HG02981 (cell line): ENCODE measurements around the gene CCDC6.
"Not testable (repeated sequence)": the region's sequence is repeated elsewhere in the genome, so short reads cannot be mapped to it uniquely, and the experiment has no call there.

Source experiments
- ATAC-seq: cut with Tn5 transposase; IDR thresholded peaks from one replicate; pipeline ENCODE4 v1.9.1; 2021; ENCODE audit warnings: mild to moderate bottlenecking, moderate library complexity; ENCODE audit not compliant: unreplicated experiment

Gene CCDC6

DNA sequence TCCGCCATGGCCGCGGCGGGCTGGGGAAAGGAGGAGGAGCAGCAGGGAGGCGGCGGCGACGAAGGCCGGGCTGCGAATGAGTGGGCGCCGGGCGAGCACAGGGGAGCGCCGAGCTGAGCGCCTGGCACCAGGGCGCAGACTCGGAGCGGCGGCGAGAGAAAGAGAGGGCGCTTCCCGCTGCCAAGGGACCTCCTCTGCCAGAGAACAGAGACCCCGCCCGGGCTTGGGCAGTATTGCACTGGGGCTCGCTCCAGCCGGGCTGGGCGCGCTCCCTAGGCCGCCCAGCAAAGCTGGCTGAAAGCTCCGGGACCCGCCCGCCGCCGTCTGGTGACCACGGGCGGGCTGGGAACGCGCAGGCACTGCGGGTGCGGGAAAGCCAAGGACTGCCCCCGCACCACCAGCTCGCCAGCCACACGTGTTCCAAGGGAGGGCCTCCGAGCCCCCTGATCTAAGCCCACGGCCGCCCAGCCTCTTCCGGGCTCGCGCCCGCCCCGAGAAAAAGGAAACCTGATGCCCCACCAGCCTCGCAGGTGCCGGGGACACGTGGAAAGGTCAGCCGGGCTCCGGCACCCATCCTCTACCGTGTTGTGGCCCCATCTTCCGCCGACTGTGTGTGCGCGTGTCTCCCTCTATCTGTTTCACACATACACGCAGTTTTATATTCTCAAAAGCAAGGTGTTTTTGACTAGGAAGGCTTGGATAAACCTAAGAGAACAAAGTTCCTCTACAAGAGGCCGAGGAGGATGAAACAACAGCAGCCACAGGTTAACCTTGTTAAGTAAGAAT lies at the start of gene CCDC6:
CCDC6 (minus strand) TSS at position 140 of the 786 bp plus-strand sequence; CDS start at position 8, 132 bp downstream.
- peak; percentile 80 for ATAC-seq

- ATAC-seq, result no peak
Measured at GRCh38 chr10:59954296-59954695, 47.9 kb upstream of the CCDC6 start.

DNA sequence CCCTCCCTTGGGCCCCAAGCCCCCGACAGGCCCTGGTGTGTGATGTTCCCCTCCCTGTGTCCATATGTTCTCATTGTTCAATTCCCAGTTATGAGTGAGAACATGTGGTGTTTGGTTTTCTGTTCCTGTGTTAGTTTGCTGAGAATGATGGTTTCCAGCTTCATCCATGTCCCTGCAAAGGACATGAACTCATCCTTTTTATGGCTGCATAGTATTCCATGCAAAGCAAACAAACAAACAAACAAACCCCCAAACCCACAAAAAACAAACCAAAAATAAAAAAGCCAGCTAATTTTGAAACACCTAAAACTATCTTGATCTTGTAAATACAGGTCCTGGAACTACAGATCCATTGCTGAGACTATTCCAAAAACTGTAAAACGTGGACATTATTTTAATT lies 47.4 kb upstream of the CCDC6 start:
- ATAC-seq, result not testable (repeated sequence)

- ATAC-seq, result no peak
Measured at GRCh38 chr10:59950105-59950504, 43.7 kb upstream of the CCDC6 start.

DNA sequence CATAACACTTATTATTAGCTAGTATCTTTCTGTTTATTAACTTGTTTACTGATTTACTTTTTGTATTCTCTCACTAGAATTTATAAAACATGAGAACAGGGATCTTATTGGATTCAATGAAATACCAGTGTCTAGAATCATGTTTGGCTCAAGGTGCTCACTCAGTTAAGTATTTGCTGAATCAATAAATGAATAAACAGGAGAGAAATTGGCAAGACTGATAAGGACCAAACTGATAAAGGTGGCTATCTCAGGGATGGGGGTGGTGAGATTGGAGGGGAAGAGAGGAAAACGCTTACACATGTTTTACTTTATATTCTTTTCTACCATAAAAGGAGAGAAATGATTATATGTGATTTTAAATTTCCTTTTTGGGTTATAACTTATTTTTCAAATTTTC lies 43.3 kb upstream of the CCDC6 start:
- ATAC-seq, result no peak

DNA sequence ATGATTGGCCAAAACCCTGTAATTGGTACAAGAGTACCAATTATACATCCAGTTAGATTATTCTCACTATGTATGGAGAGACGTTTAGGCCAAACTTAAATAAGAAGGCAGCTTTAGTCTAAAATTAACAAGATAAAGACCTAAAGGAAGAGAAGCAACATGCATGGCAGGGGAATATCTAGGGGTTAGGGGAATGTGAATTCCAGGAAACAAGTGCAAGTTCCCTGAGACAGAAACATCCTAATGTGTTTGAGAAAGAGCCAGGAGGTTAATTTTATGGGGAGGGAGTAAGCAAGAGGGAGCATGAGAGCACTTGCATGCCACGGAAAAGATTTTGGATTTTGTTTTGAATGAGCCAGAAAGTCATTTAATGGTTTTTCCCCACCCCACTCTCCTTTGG lies 39.6 kb upstream of the CCDC6 start:
- ATAC-seq, result no peak

DNA sequence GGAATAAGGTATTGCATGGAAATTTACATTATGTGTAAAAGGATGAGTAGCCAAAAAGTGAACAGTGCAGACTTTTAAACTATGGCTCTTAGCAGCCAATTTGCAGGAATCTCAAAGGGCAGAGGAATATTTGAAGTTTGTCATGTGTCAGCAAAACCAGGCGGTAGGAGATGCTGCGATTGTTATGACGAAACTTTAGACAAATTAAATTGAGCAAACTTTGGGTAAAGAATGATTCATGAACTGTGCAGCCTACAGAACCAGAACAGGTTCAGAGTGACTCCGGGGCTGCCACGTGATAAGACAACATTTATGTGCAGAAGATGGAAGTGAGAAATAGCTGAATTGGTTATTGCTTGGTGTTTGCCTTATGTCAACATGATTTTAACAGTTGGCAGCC lies 39.2 kb upstream of the CCDC6 start:
- ATAC-seq, result no peak

DNA sequence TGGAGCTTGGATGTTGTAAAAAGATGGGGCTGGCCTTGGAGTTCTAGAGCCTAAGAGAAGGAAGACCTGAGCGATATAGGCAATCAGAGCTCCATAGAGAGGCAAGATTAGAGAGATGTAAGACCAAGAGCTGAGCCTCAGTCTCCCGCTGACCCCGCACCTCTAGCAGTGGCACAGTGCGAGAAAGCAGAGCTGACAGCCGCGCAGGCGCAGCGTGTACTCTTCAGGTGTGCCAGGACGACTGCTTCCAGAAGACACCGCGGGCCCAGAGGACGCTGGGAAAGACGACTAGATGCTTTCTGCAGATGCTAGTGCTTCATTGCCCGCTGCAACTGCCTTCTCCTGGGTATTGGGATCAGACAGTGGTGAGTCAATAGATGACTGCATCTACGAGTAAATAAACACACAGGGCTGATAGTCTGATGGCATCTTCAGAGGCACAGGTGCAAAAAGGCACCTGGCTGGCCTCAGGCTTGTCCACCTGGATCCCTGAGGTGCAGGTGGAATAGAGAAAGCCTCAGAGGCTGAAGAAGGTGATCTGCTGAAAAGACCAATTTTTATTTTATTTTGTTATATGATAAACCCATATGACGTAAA lies 38.1 kb upstream of the CCDC6 start:
- no peak for ATAC-seq

DNA sequence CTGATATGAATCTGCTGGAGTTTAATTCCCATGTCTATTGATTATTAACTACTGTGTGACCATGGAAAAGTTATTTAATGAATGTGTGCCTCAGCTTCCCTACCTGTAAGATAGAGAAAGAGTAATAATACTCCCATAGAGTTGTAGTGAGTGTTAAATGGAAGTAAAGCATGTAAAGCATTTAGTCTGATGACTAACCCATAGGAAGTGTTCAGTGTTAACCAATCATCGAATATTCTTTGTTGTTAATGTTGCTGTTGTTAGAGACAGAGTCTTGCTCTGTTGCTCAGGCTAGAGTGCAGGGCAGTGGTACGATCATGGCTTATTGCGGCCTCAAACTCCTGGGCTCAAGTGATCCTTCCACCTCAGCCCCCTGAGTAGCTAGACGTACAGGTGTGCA lies 36.2 kb upstream of the CCDC6 start:
- no peak for ATAC-seq

DNA sequence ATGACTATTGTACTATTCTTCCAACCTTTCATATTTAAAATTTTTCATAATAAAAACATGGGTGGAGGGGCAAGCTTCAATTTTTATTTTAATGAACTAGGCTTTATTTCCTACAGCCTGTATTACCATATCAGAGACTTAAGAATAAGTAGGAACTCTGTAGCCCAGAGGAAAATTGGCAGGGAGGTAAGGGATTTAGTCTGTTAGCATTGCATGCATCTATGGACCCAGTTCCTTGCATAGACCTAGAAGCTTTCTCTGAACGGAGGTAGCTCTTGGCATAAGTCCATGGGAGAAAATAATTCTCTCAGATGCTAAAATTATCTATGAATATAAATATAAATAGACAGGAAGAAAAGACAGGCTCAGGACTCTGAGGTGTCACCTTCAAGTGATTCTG lies 31.4 kb upstream of the CCDC6 start:
- no peak for ATAC-seq

DNA sequence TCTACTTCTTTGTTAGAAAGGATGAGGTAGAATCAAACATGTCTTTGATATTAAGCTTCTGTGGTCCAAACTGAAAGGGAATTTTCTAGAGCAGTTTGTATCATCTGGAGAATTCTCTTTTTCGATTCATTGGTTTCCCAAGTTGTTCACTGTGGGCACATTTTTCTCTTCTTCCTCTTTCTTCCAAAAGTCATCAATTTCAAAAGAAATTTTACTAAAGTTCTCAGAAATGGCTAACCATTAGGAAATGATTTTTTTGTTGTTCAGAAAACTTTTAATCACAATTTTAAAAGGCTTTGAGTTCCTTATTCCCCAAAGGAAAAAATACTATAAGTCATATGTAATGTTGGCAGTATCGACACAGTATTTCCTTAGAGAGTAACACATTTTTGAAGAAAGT lies 28.3 kb upstream of the CCDC6 start:
- no peak for ATAC-seq

GRCh38 chr10:59930788-59931521 lies 24.6 kb upstream of the CCDC6 start:
- not testable (repeated sequence) for ATAC-seq

GRCh38 chr10:59926086-59926485 lies 19.7 kb upstream of the CCDC6 start:
- no peak for ATAC-seq

DNA sequence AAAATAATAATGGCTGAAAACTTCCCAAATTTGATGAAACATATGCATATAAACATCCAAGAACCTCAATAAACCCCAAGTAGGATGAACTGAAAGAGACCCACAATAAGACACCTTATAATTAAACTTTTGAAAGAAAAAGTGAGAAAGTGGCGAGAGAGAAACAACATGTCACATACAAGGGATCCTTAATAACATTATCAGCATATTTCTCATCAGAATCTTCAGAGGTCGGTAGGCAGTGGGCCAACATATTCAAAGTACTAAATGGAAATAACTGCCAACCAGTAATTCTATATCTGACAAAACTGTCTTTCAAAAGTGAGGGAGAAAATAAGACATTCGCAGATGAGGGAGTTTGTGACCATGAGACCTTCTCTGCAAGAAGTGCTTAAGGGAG lies 16.6 kb upstream of the CCDC6 start:
- no peak for ATAC-seq

- no peak for ATAC-seq
Measured at GRCh38 chr10:59917922-59918321, 11.6 kb upstream of the CCDC6 start.

DNA sequence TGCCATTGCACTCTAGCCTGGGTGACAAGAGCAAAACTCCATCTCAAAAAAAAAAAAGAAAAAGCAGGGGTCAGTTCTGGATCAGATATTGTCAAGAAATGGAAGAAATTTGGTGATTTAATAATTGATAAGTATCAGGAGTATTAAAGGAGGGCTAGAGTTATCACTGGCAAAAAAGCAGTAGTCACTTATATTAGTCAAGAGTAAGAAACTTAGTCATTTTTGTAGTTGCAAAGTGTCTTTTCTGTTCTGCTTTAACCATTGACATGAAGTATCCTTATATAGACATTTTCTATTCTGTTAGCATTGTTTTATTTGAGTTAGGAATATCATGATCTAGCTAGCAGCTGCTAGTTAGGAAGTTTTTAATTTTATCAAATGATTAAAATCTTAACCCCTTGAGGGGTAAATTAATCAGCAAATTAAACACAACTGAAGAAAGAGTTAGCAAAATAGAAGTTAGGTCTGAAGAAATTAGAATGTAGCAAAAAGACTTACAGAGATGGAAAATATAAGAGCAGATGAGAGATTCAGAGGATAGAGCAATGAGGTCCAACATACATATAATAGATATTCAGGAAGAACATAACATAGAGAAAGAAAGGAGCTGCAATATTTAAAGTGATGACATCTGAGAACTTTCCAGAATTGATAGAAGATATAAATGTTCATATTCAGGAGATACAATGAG lies 7.3 kb upstream of the CCDC6 start:
- ATAC-seq, result no peak

- ATAC-seq, result no peak
Measured at GRCh38 chr10:59910867-59911266, 4.5 kb upstream of the CCDC6 start.

DNA sequence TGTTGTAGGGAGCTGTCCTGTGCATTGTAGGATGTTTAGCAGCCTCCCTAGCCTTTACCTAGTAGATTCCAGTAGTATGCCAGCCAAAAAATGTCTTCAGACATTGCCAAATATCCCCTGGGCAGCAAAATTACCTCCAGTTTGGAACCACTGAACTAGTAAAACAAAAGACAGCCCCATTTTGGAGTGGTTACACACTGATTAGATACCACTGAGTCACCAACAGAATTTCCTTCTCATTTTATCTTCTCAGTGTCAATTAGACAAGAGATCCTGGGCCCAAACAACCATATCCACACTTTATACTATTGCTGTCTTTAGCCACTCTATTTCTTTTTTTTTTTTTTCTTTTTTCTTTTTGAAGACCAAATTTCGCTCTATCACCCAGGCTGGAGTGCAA lies 3.5 kb upstream of the CCDC6 start:
- no peak for ATAC-seq

- ATAC-seq, result no peak
Measured at GRCh38 chr10:59908808-59909143, 2.4 kb upstream of the CCDC6 start.

DNA sequence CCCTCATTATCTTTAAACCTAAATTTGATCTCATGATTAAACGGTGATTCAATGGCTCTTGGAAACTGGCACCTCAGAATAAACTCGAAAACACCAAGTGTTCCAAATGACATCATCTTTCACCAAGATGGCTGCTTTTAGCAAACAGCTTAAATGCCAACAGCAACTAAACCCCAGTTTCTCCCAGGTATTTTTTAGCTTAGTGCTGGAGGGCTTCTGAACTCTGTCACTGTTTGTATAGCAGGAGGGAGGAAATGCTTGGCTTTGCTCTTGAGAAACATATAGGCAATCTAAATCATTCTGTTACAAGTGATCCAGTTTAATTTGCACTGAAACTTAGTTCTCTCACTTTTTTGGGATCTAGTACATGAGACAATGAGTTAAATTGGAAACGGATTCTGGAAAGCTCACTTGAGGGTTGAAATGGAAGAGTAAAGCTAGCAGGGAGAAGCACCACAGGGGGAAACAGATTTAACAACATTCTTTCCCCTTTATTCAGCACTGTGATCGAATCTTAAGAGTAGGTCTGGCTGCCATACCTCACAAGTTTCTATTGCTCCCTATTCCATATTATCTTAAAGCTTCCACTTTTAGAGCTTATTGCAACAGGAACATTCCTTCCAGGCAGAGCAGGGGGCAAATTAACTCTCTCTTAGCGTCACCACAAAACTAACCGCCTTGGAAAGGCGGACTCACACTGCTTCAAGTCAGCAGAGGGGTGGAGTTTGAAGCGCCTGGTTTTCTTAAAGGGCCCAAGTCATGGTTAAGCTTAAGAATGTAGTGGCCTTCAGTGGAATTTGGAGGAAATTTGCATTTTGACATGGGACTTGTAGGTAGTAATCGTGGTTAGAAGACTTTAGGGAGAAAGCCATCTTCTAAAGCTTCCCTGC lies 1.8 kb upstream of the CCDC6 start:
- ATAC-seq, result peak; percentile 13

- ATAC-seq, result no peak
Measured at GRCh38 chr10:59907537-59907917, 1.2 kb upstream of the CCDC6 start.
